Fibroblast of the aortic adventitia (primary cell): ENCODE data around the gene JAKMIP2. TPM values are rescaled to one million over a fixed set of nuclear protein-coding genes. Genes with fewer than 3 reads are reported as not detected.

ENCODE experiments used
- DNase-seq: peaks from one replicate; pipeline ENCODE4 v3.0.0-alpha.2; 2010; ENCODE audit warnings: low read depth
- H3K4me3 ChIP-seq: 2 replicates; pipeline ENCODE4 v1.5.1; 2011; ENCODE audit warnings: low read depth, mild to moderate bottlenecking, control low read depth, low read length, moderate library complexity
- total RNA-seq: library from RNA; depleted of rRNA; stranded (reverse); fragments of >200 nt; gene quantifications from 2 replicates; pipeline ENCODE4 v1.2.3, GENCODE V29; 2012; ENCODE audit warnings: low replicate concordance
- TF ChIP-seq, protein P1 (sequence below): IDR thresholded peaks from 2 replicates; pipeline ENCODE4 v1.5.1; 2011; ENCODE audit warnings: mild to moderate bottlenecking, low read length, control low read depth, inconsistent platforms; ENCODE audit not compliant: insufficient read depth

Gene JAKMIP2
- total RNA-seq, 1 donor: 1.4 TPM

DNA sequence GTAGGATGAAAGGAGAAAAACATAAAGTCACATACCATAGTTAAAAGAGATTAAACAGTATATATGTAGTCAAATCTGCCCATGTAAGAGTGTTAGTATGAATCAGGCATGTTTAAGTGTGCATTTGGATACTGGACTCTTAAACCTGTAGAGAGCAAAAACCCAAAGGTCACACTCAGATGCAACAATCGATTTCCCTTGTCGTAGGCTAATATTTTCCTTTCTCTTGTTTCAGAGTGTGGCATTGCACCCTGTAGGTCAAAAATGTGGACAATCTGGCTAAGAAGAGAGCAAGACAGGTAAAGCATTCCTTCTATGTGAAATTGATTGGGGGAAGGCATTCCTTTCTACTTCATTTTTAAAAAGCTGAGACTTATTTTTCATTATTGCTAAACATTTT is 8.9 kb downstream of the JAKMIP2 start:
- TF ChIP-seq, protein P1, sequence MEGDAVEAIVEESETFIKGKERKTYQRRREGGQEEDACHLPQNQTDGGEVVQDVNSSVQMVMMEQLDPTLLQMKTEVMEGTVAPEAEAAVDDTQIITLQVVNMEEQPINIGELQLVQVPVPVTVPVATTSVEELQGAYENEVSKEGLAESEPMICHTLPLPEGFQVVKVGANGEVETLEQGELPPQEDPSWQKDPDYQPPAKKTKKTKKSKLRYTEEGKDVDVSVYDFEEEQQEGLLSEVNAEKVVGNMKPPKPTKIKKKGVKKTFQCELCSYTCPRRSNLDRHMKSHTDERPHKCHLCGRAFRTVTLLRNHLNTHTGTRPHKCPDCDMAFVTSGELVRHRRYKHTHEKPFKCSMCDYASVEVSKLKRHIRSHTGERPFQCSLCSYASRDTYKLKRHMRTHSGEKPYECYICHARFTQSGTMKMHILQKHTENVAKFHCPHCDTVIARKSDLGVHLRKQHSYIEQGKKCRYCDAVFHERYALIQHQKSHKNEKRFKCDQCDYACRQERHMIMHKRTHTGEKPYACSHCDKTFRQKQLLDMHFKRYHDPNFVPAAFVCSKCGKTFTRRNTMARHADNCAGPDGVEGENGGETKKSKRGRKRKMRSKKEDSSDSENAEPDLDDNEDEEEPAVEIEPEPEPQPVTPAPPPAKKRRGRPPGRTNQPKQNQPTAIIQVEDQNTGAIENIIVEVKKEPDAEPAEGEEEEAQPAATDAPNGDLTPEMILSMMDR: no peak
- DNase-seq: no peak

DNA sequence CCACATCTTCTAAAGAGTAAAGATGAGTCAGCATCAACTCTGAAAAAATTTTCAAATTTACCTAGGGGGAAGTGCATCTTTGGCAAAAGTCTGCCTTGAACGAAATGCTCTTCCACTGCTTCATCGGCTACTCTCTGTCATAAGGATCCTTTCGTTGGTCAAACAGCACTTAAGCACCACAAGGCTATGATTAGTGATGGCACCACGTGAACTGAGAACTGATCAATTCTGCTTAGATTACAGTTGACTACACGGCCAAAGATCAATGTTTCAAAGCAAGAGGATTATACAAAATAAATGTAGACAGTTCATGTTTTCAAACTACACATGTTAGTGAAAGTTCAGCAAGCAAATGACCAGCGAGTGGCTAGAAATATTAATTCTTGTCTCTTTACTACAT is 9.4 kb downstream of the JAKMIP2 start:
- TF ChIP-seq, protein P1: no peak
- DNase-seq: no peak
- H3K4me3 ChIP-seq: no peak overlapping the region

More for the DNA sequence above, 8.9 kb downstream of the JAKMIP2 start:
- no peak overlapping the region for H3K4me3 ChIP-seq

DNA sequence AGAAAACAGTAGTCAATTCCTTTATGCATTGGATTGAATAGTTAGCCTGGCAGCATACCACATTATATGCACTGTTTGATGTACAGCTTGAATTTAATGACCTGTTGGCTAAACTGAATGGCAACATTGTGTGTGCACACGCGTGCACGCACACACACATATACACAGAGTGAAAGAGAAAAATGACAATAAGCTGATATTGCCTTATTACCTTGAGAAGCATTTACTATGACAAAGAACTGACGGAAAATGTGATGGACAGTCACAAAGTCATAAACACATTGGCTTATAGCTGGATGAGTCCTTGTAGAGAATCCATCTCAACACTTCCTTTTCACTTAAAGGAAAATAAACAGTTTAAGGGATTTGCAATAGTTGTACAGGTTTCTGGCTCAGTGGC is 15.5 kb downstream of the JAKMIP2 start:
- H3K4me3 ChIP-seq: no peak overlapping the region

DNA sequence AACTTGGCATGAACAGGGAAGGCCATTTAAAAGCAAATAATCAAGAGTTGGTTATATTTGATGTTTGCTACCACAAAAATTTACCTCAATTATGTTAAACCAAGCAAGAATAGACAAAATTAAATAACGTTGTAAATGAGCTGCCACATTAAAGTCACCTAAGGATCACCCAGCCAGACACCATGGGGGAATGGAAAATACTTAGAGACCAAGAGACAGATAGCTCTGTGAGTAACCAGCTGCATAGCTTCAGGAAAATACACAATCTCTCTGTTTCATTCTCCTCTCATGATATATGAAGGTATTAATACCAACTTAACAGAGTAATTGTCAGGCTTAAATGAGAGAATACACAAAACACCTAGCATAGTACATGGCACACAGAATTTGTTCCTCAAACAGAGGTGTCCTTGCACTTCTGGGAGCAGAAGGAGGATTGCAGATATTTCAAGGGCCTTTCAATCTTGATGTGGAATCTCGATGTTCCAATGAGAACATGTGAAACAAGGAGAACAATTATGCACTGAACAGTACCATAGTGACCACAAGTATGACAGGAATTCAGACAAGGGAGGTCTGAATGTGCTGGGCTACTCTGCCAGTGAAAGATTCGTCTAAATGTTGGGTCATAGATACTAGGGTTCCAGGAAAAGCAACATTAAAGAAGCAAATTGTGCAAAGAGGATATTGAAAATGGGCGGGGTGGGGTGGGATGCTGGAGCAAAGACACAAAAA is 18.6 kb downstream of the JAKMIP2 start:
- peak; percentile 43 for DNase-seq
- no peak overlapping the region for H3K4me3 ChIP-seq
- TF ChIP-seq, protein P1: no peak

More for the DNA sequence above, 15.5 kb downstream of the JAKMIP2 start:
- DNase-seq: no peak
- TF ChIP-seq, protein P1: no peak

DNA sequence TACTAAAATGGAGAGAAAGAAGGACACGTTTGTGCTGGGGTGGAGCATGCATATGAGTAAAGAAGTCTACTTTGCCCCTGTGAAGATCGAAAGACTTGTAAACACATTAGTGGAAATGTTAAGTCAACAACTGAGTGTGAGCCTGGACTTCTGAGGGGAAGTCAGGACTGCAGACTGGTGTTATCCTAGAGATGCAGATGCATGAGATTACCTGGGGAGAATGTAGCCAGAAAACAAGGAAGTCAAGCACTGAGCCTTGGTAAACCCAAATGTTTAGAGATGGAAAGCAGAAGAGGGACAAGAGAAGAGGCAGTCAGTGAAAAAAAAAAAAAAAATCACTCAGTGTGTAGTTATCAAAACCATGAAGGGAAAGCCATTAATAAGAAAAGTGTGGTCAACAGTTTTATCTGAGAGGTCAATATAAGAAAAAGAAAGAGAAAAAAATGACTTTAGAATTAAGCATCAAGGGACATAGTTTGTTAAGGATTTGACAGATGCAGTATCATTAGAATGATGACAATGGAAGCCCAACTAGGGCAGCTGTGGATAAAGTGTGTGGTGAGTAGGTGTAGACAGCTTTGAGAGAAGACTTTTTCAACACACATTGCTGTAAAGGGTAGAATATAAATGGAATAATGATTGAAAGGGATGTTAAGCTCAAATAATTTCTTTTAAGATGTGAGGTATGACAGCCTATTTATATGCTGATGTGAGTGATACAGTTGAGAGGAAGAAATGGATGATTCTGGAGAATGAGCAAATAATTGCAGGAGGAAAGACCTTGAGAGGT is 22.2 kb downstream of the JAKMIP2 start:
- H3K4me3 ChIP-seq: no peak overlapping the region
- DNase-seq: no peak
- TF ChIP-seq, protein P1: no peak

DNA sequence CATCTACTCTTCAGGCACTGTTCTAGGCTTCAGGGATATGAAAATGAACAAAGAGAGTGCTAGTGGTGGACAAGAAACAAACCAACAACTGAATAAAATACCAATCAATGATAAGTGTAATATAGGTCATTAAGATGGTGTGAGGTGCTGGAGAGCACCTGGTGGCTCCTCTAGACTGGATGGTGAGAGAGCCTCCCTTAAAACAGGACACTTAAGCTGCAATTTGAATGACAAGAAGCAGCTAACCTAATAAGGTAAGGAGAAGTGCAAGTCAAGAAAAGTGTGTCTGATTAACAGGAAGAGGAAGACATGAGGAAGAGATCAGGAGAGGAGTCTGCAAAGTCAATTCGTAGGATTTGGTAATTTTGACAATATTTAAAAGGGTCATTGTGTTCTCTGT is 23.1 kb downstream of the JAKMIP2 start:
- H3K4me3 ChIP-seq: no peak overlapping the region
- TF ChIP-seq, protein P1: no peak
- DNase-seq: no peak
